Gastroesophageal sphincter (tissue), 4 donors: ENCODE data around the gene BRCA1. TPM values are rescaled to one million over a fixed set of nuclear protein-coding genes. Genes with fewer than 3 reads are reported as not detected.

Experiments used
- ATAC-seq: fragments of 150-250 bp; one replicate; pipeline ENCODE4 v1.9.1; 2016; ENCODE audit warnings: mild to moderate bottlenecking, moderate library complexity
- H3K27ac ChIP-seq, 4 donors: fragments of 200-600 bp; sonication (generic) in 3 of 4; 1 replicate in 3 of 4; 2 replicates in 1 of 4; pipeline ENCODE4 v1.5.1; 2016 to 2019
- H3K27me3 ChIP-seq: fragments of 200-600 bp; sonication (generic); one replicate; pipeline ENCODE4 v1.5.1; 2019
- H3K36me3 ChIP-seq, 2 donors: fragments of 200-600 bp; sonication (generic); one replicate each; pipeline ENCODE4 v1.5.1; 2019; ENCODE audit warnings: control low read depth in 1 of 2
- H3K4me1 ChIP-seq, 3 donors: fragments of 200-600 bp; sonication (generic); 1 replicate in 2 of 3; 2 replicates in 1 of 3; pipeline ENCODE4 v1.5.1; 2016 to 2019; ENCODE audit warnings: control low read depth in 2 of 3
- H3K4me3 ChIP-seq, 2 donors: fragments of 200-600 bp; sonication (generic); one replicate each; pipeline ENCODE4 v1.5.1; 2019; ENCODE audit warnings: mild to moderate bottlenecking in 1 of 2, moderate library complexity in 1 of 2
- H3K9me3 ChIP-seq, 3 donors: fragments of 200-600 bp; sonication (generic); one replicate each; pipeline ENCODE4 v1.5.1; 2017 to 2019; ENCODE audit warnings: control low read depth in 2 of 3
- EP300 ChIP-seq: sonication (generic); formaldehyde crosslinking; IDR thresholded peaks from one replicate; pipeline ENCODE4 v1.6.1; 2017; ENCODE audit warnings: antibody characterized with exemption, mild to moderate bottlenecking
- POLR2A ChIP-seq, 2 donors: fragments of 450-650 bp; IDR thresholded peaks; one replicate each; pipeline ENCODE4 v1.6.1; 2017; ENCODE audit warnings: antibody characterized with exemption in 2 of 2, mild to moderate bottlenecking in 2 of 2, moderate library complexity in 1 of 2
- POLR2AphosphoS5 ChIP-seq: sonication (generic); formaldehyde crosslinking; IDR thresholded peaks from one replicate; pipeline ENCODE4 v1.6.1; 2017; ENCODE audit warnings: antibody characterized with exemption
- WGBS, 2 donors: methylation state at CpG; one replicate each; pipeline ENCODE4 v1.1.5; 2018; ENCODE audit warnings: low coverage in 1 of 2; 5-methylcytosine and 5-hydroxymethylcytosine counted together
- small RNA-seq, 4 donors: library from RNA; depleted of rRNA; stranded (forward); fragments of <200 nt; gene quantifications; one replicate each; pipeline ENCODE3, GENCODE V24; 2016
- total RNA-seq, 4 donors: library from RNA; depleted of rRNA; stranded (reverse); fragments of >200 nt; gene quantifications; one replicate each; pipeline ENCODE4 v1.1.0, GENCODE V29; 2016
- TF ChIP-seq, protein P1 (sequence below), 4 experiments: fragments of 200-600 bp in 2 of 4; fragments of 450-650 bp in 2 of 4; sonication (generic) in 1 of 4; IDR thresholded peaks; one replicate each; pipeline ENCODE4 v1.5.1; 2017 to 2019; ENCODE audit warnings: antibody characterized with exemption in 4 of 4, mild to moderate bottlenecking in 2 of 4, moderate library complexity in 2 of 4

Gene BRCA1
- total RNA-seq, 4 donors from 2014 or later = 4.9 to 7.9 (median 6.1) TPM

DNA sequence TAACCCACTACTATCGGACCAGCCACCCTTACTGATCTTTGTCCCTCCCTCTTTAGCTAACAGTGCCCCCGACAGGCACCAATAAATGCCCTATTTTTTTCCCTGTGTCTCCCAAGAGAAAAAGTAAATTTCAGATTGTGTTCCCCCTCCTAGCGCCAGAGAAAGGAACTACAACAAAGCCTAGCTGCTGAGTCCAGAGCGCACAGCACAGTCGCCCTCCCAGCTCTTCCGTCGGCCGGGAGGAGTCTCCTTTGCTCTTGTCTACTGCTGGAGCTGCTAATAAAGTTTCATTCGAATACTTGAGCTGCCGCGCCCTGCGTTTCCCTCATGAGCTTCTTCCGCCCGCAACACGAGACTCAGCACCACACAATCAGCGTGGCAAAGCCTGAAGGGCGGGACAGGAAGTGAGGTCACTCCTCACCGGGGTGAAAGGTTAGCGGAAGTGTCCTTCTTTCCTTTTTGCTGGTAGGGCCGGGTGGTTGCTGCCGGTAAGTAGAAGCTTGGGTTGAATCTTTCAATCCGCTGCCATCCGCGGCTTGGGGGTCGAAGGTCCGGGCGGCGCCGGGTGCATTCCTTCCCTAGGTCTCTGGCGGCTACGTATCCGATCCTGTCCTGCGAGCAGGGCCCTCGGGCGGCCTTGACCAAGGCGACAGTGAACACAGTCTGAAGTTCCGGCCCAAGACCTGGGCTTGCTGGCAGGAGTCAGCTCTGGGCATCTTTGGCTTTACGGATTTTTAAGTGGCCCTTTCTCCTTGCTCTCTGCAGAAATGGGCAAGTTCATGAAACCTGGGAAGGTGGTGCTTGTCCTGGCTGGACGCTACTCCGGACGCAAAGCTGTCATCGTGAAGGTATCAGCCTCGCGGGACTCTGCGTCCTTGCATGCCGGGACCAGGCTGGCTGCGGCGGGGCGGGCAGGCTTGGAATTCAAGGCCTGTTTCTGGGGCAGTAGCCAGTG is 126.9 kb downstream of the BRCA1 start, which contains the start of gene RPL27:
RPL27 (plus strand) TSS at position 436 of the 955 bp plus-strand sequence; CDS start at position 768, 332 bp downstream.
- peak; percentile 98 for ATAC-seq
- peaks cover 5 to 39% (median 11%) of the 10 kb centered on the region in 3 donors for H3K4me1 ChIP-seq
- no peaks in the 10 kb centered on the region for H3K27me3 ChIP-seq
- TF ChIP-seq POLR2AphosphoS5 (peak; percentile 89), POLR2A (IDR thresholded peaks at IDR 0.05) (peak; percentile 68 to 70), EP300 (no peak)
- TF ChIP-seq, protein P1, sequence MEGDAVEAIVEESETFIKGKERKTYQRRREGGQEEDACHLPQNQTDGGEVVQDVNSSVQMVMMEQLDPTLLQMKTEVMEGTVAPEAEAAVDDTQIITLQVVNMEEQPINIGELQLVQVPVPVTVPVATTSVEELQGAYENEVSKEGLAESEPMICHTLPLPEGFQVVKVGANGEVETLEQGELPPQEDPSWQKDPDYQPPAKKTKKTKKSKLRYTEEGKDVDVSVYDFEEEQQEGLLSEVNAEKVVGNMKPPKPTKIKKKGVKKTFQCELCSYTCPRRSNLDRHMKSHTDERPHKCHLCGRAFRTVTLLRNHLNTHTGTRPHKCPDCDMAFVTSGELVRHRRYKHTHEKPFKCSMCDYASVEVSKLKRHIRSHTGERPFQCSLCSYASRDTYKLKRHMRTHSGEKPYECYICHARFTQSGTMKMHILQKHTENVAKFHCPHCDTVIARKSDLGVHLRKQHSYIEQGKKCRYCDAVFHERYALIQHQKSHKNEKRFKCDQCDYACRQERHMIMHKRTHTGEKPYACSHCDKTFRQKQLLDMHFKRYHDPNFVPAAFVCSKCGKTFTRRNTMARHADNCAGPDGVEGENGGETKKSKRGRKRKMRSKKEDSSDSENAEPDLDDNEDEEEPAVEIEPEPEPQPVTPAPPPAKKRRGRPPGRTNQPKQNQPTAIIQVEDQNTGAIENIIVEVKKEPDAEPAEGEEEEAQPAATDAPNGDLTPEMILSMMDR (IDR thresholded peaks at IDR 0.05) = peak; percentile 81 to 97 (median 93)
- 0% methylated on average over 2 to 6 of the region's 49 CpGs for WGBS, 2 donors
- H3K36me3 ChIP-seq = peaks cover 0 to 58% of the 10 kb centered on the region in 2 donors
- H3K27ac ChIP-seq = peak within 1 kb of the TSS; percentile 86 to 97 (median 94)
- H3K9me3 ChIP-seq = no peaks in the 10 kb centered on the region
- H3K4me3 ChIP-seq = peak within 1 kb of the TSS; percentile 63 to 99

GRCh38 chr17:42997390-42997983 is 127.7 kb downstream of the BRCA1 start:
- peak overlapping the region; percentile 81 to 90 (median 84) for H3K27ac ChIP-seq
- no peak for ATAC-seq

More at GRCh38 chr17:42997390-42997983, 127.7 kb downstream of the BRCA1 start:
- WGBS, 2 donors = 17 to 18% methylated on average over 2 to 5 of the region's 5 CpGs
- Histone ChIP-seq H3K4me3 (peak overlapping the region; percentile 8 to 63), H3K4me1 (peaks cover 5 to 39% (median 11%) of the 10 kb centered on the region in 3 donors), H3K9me3 (no peaks in the 10 kb centered on the region), H3K36me3 (peaks cover 0 to 58% of the 10 kb centered on the region in 2 donors), H3K27me3 (no peaks in the 10 kb centered on the region)
- TF ChIP-seq, protein P1 (IDR thresholded peaks at IDR 0.05) = no peak
- TF ChIP-seq POLR2A (IDR thresholded peaks at IDR 0.05) = no peak

Small RNA genes within 50 kb of the gene (small RNA-seq; reads per million reads assigned to genes)
- gene AC060780.2 (0 reads per million in 4 donors), gene AC060780.3 (0 reads per million in 4 donors), gene AC135721.1 (0 reads per million in 4 donors)

Other genes with a start within 250 kb of the BRCA1 start
- not detected for gene G6PC1, start 224.6 kb downstream of the BRCA1 start, total RNA-seq
- 10 to 100 TPM; 10.9 to 39.5 (median 26.3) TPM for gene AARSD1, start 160.9 kb downstream of the BRCA1 start, total RNA-seq
- gene PTGES3L, start 145.3 kb downstream of the BRCA1 start, total RNA-seq = 10 to 100 TPM in 2 of 4 donors, 1 to 10 TPM in 2; 5.5 to 19.6 (median 10.1) TPM
- 10 to 100 TPM; 16.4 to 20.9 (median 19.4) TPM for gene RUNDC1, start 144.8 kb downstream of the BRCA1 start, total RNA-seq
- gene RPL27, start 126.9 kb downstream of the BRCA1 start, total RNA-seq = 1,000 to 10,000 TPM in 3 of 4 donors, 100 to 1,000 TPM in 1; 854 to 1,510 (median 1,196) TPM
- gene IFI35, start 118.6 kb downstream of the BRCA1 start, total RNA-seq = 10 to 100 TPM; 17.1 to 27.9 (median 22.9) TPM
- 100 to 1,000 TPM in 3 of 4 donors, 10 to 100 TPM in 1; 89.2 to 187 (median 139) TPM for gene VAT1, start 103.0 kb downstream of the BRCA1 start, total RNA-seq
- 1 to 10 TPM; 1.5 to 4.5 (median 2.5) TPM for gene RND2, start 100.1 kb downstream of the BRCA1 start, total RNA-seq
- gene NBR1, start 45.9 kb upstream of the BRCA1 start, total RNA-seq = 100 to 1,000 TPM in 3 of 4 donors, 10 to 100 TPM in 1; 99.2 to 152 (median 126) TPM
- 10 to 100 TPM in 1 of 4 donors, 1 to 10 TPM in 3; 3.7 to 13.5 (median 4.4) TPM for gene TMEM106A, start 86.5 kb upstream of the BRCA1 start, total RNA-seq
- not detected for gene CCDC200, start 103.3 kb upstream of the BRCA1 start, total RNA-seq
- gene RNU2-1, start 108.6 kb upstream of the BRCA1 start, total RNA-seq = not detected